SU-DHL-6 (cell line): Measurements from ENCODE around the gene SMOC2.

Source experiments
- CTCF ChIP-seq: fragments of 200-600 bp; sonication (generic); IDR thresholded peaks from one replicate; pipeline ENCODE4 v1.5.1; 2017; ENCODE audit warnings: antibody characterized with exemption, mild to moderate bottlenecking, low read length, moderate library complexity; ENCODE audit not compliant: insufficient read depth, poor library complexity, severe bottlenecking
- EZH2phosphoT487 ChIP-seq: fragments of 200-600 bp; sonication (generic), shearing (Covaris generic); conservative IDR thresholded peaks from 2 replicates; pipeline ENCODE4 v1.6.1; 2018; ENCODE audit warnings: mild to moderate bottlenecking, antibody characterized with exemption, low read length, moderate library complexity, mixed read lengths

GRCh38 chr6:168678588-168678987 is 237.6 kb downstream of the SMOC2 start:
- no peak for TF ChIP-seq EZH2phosphoT487
- no peak for TF ChIP-seq CTCF
